Spleen (tissue), 11 donors: Measurements from ENCODE around the gene STAC. TPM values are rescaled to one million over a fixed set of nuclear protein-coding genes. Genes with fewer than 3 reads are reported as not detected.

Experiments
- DNase-seq: peaks from one replicate; pipeline ENCODE4 v3.0.0-alpha.2; 2020
- H3K27ac ChIP-seq, 8 donors: fragments of 200-600 bp; sonication (generic) in 7 of 8; 1 replicate in 4 of 8; 2 replicates in 4 of 8; pipeline versions ENCODE4 v1.5.0 to v1.8.0; 2016 to 2021; ENCODE audit warnings: inconsistent platforms in 4 of 8, mild to moderate bottlenecking in 4 of 8, moderate library complexity in 1 of 8
- H3K27me3 ChIP-seq, 7 donors: fragments of 200-600 bp; sonication (generic) in 6 of 7; replicated peaks in 1 of 7; 1 replicate in 4 of 7; 2 replicates in 3 of 7; pipeline versions ENCODE4 v1.5.0 to v1.8.0; 2016 to 2021; ENCODE audit warnings: inconsistent platforms in 3 of 7, mild to moderate bottlenecking in 1 of 7
- H3K36me3 ChIP-seq, 6 donors: fragments of 200-600 bp; sonication (generic) in 5 of 6; 1 replicate in 4 of 6; 2 replicates in 2 of 6; pipeline versions ENCODE4 v1.5.0 to v1.8.0; 2016 to 2021; ENCODE audit warnings: inconsistent platforms in 2 of 6
- H3K4me1 ChIP-seq, 6 donors: fragments of 200-600 bp; sonication (generic) in 5 of 6; 1 replicate in 3 of 6; 2 replicates in 3 of 6; pipeline versions ENCODE4 v1.5.0 to v1.8.0; 2016 to 2021; ENCODE audit warnings: inconsistent platforms in 3 of 6
- H3K4me3 ChIP-seq, 8 donors: fragments of 200-600 bp; sonication (generic) in 7 of 8; 1 replicate in 4 of 8; 2 replicates in 4 of 8; pipeline versions ENCODE4 v1.5.0 to v1.8.0; 2016 to 2021; ENCODE audit warnings: inconsistent platforms in 4 of 8, mild to moderate bottlenecking in 4 of 8, moderate library complexity in 2 of 8
- H3K9me3 ChIP-seq, 8 donors: fragments of 200-600 bp; sonication (generic) in 7 of 8; 1 replicate in 4 of 8; 2 replicates in 4 of 8; pipeline versions ENCODE4 v1.5.0 to v1.8.0; 2016 to 2021; ENCODE audit warnings: inconsistent platforms in 4 of 8
- POLR2A ChIP-seq, 3 donors: fragments of 450-650 bp; IDR thresholded peaks; one replicate each; pipeline ENCODE4 v1.5.1; 2017; ENCODE audit warnings: antibody characterized with exemption in 3 of 3, mild to moderate bottlenecking in 1 of 3
- POLR2AphosphoS5 ChIP-seq, 3 donors: sonication (generic); formaldehyde crosslinking; IDR thresholded peaks; one replicate each; pipeline ENCODE4 v1.5.1; 2017; ENCODE audit warnings: antibody characterized with exemption in 3 of 3
- WGBS, 5 donors: extraction: QIAGEN DNeasy Blood & Tissue Kit in 3 of 5; methylation state at CpG; one replicate each; pipeline versions ENCODE4 v1.1.5 to v1.1.7; 2013 to 2018; 5-methylcytosine and 5-hydroxymethylcytosine counted together
- intact Hi-C: fragments of 100-400 bp; cut with DNase I; formaldehyde crosslinking; loops from one replicate; pipeline ENCODE4 v1.15.0; 2023; ENCODE audit warnings: low total_unique reads
- polyA plus RNA-seq, 3 donors: library from polyadenylated mRNA; stranded (reverse); fragments of 200-250 nt; gene quantifications; one replicate each; pipeline ENCODE4 v1.2.1, GENCODE V29; 2013
- total RNA-seq, 7 donors: library from RNA; depleted of rRNA in 3 of 7; stranded (reverse); fragments of >200 nt in 3 of 7; fragmentation: NEBNext Ultra II Directional in 4 of 7; extraction: Animal tissue kit (Norgen Biotek cat#: 25700) in 4 of 7; gene quantifications; one replicate each; pipeline versions ENCODE4 v1.1.0 to v1.2.1, GENCODE V29; 2016 to 2021
- TF ChIP-seq, protein P1 (sequence below), 11 experiments: fragments of 200-600 bp in 7 of 11; fragments of 450-650 bp in 4 of 11; sonication (generic) in 4 of 11; IDR thresholded peaks in 8 of 11; conservative IDR thresholded peaks in 3 of 11; 1 replicate in 7 of 11; 2 replicates in 4 of 11; pipeline versions ENCODE4 v1.4.0 to v1.8.0; 2016 to 2021; ENCODE audit warnings: antibody characterized with exemption in 11 of 11, inconsistent platforms in 4 of 11, mild to moderate bottlenecking in 1 of 11
- donor health status: healthy with polysubstance abuse.
- donor health status: DM: no; HTN: no; CAD: no; lungs with moderate emphysema.
- donor health status: DM: no; HTN: no; CAD: no.
- donor health status: Bipolar disorder and iron deficiency.
- donor health status: healthy.
- donor health status: DM: no; HTN: no; CAD: no.
- donor health status: DM: yes; HTN: yes; CAD: no.

STAC gene
- total and polyA plus RNA-seq, 10 donors: 0.08 to 2.9 (median 0.60) TPM

DNA sequence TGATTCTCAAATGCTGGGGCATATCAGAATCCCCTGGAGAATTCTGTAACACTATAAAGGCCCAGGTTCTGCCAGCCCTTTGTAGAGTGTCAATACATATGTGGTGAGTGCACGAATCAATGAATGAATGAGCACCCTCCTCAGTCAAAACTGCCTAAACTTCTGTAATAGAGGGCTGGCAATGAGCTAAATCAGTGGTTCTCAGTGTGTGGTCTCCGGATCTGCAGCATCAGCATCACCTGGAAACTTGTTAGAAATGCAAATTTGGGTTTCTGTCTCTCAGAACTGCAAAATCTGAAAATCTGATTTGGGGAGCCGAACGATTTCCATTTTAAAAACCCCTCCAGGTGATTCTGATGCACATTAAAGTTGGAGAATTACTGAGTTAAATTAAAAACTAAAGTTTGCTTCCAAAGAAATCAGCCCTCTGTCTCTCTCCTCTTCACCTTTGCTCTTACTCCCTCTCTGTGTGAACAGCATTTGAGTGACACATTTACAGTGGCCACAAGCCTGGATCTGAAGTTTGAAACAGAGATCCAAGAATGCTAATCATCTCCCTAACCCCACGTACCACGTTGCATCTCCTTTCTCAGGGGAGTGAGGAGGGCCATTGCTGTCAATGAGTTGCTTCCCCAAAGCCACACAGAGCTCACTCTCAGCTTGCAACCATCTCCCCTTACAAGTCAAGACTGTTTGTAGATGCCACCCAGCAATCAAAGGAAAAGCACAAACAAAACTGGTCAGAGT is 109.5 kb downstream of the STAC start:
- intact Hi-C loops: no loop called here
- no peak overlapping the region for H3K4me3 ChIP-seq
- no peak overlapping the region for H3K27ac ChIP-seq
- H3K4me1 ChIP-seq: peaks cover 0 to 4% (median 0%) of the 10 kb centered on the region in 6 donors
- no peaks in the 10 kb centered on the region for H3K36me3 ChIP-seq
- 76 to 85% (median 78%) methylated on average over 6 of the region's 6 CpGs for WGBS, 5 donors
- DNase-seq: no peak
- TF ChIP-seq POLR2A (IDR thresholded peaks at IDR 0.05) (no peak), POLR2AphosphoS5 (IDR thresholded peaks at IDR 0.05) (no peak)
- TF ChIP-seq, protein P1, sequence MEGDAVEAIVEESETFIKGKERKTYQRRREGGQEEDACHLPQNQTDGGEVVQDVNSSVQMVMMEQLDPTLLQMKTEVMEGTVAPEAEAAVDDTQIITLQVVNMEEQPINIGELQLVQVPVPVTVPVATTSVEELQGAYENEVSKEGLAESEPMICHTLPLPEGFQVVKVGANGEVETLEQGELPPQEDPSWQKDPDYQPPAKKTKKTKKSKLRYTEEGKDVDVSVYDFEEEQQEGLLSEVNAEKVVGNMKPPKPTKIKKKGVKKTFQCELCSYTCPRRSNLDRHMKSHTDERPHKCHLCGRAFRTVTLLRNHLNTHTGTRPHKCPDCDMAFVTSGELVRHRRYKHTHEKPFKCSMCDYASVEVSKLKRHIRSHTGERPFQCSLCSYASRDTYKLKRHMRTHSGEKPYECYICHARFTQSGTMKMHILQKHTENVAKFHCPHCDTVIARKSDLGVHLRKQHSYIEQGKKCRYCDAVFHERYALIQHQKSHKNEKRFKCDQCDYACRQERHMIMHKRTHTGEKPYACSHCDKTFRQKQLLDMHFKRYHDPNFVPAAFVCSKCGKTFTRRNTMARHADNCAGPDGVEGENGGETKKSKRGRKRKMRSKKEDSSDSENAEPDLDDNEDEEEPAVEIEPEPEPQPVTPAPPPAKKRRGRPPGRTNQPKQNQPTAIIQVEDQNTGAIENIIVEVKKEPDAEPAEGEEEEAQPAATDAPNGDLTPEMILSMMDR (IDR thresholded peaks at IDR 0.05 in 8 of 11, conservative IDR thresholded peaks at IDR 0.05 in 3 of 11): no peak
- no peaks in the 10 kb centered on the region for H3K27me3 ChIP-seq
- no peaks in the 10 kb centered on the region for H3K9me3 ChIP-seq

DNA sequence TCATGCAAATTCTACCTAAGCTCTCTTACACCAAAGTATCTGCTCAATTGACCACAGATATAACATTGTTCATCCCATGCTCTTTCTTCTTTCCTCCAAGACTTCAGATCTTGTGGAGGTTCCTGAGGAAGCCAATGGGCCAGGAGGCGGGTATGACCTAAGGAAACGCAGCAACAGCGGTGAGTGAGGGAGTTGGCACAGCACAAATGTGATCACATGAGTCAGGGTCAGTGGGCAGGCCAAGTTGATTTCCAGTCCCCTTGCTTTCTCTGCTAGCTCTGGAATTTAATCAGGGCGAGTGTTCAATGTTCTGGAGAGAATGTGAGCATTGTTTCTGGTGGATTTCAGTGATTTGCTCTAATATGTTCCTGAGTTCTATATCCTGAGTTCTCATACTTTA is 112.7 kb downstream of the STAC start:
- Histone ChIP-seq H3K4me3 (no peak overlapping the region), H3K27ac (no peak overlapping the region), H3K4me1 (peaks cover 0 to 12% (median 0%) of the 10 kb centered on the region in 6 donors), H3K9me3 (no peaks in the 10 kb centered on the region), H3K27me3 (no peaks in the 10 kb centered on the region), H3K36me3 (no peaks in the 10 kb centered on the region)
- intact Hi-C loops: no loop called here
- WGBS, 5 donors: 85 to 94% (median 89%) methylated on average over 4 of the region's 4 CpGs
- DNase-seq: no peak
- no peak for TF ChIP-seq POLR2AphosphoS5 (IDR thresholded peaks at IDR 0.05)
- TF ChIP-seq, protein P1 (IDR thresholded peaks at IDR 0.05 in 8 of 11, conservative IDR thresholded peaks at IDR 0.05 in 3 of 11): no peak
- no peak for TF ChIP-seq POLR2A (IDR thresholded peaks at IDR 0.05)

DNA sequence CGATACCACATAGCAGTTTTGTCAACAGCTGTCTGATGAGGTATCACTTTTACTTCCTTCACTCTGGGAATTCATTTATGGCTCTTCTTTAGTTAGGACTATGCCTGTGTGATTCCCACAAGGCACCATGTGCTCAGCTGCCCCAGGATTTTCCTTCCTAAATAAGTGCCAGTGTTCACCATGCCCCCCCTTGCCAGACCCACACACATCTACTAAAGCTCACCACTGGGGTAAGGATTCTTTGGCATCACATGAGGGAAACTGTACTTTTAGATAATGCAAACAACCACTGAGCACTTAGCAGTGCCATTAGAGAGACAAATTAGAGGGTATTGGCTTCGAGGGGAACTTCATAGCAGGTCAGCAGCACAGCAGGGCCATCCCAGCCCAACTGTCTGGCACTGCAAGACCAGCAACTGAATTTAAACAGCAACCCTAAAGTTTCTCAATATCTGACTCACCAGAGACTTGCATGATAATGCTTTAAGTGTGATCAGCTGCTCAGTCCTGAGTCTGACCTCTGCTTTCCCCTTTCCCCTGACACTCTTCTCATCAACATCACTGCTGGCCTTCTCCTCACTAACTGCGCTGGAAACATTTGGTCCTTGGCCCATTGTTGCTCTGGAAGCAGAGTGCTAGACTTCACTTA is 114.3 kb downstream of the STAC start:
- intact Hi-C loops: no loop called here
- TF ChIP-seq, protein P1 (IDR thresholded peaks at IDR 0.05 in 8 of 11, conservative IDR thresholded peaks at IDR 0.05 in 3 of 11): no peak
- no peak for TF ChIP-seq POLR2AphosphoS5 (IDR thresholded peaks at IDR 0.05)
- no peak overlapping the region for H3K4me3 ChIP-seq
- no peaks in the 10 kb centered on the region for H3K36me3 ChIP-seq
- H3K9me3 ChIP-seq: no peaks in the 10 kb centered on the region
- H3K27me3 ChIP-seq: no peaks in the 10 kb centered on the region
- 61 to 78% (median 71%) methylated on average over 3 of the region's 3 CpGs for WGBS, 5 donors
- no peak for DNase-seq
- no peak overlapping the region for H3K27ac ChIP-seq
- H3K4me1 ChIP-seq: peaks cover 0 to 12% (median 0%) of the 10 kb centered on the region in 6 donors
